Measurements from ENCODE around the gene WDR64.

Gene WDR64

DNA sequence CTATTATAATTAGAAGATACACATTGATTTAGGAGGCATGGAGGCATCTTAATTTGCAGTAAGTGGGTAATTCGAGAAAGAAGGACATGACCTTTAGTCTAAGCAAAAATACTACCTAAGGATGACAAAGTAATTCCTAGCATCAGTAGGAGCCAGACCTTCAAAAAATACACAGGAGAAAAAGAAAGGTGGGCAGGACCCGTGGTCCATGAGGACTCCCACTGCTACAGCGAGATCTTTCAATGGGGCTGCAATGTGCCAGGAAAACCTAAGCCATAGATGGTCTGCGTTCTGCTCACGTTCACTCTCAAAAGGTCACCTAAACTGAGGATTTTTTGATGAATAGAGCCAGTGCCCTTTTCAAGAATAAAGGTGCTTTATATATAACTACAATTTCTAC is 185.3 kb downstream of the WDR64 start:
- H3K18ac ChIP-seq (ENCODE audit: low read length), result no peak overlapping the region
- H3K9me3 ChIP-seq (replicated peaks in 1 of 2; ENCODE audit: control insufficient read depth in 2 of 2, insufficient read depth in 1 of 2, low read depth in 1 of 2, low read length in 2 of 2), result no peaks in the 10 kb centered on the region
- H3K27ac ChIP-seq (replicated peaks; ENCODE audit: low read length), result no peak overlapping the region
- H2BK120ac ChIP-seq (ENCODE audit: low read depth, low read length), result no peak overlapping the region
- H3K36me3 ChIP-seq (replicated peaks in 1 of 2; ENCODE audit: control insufficient read depth in 2 of 2, insufficient read depth in 2 of 2, low read length in 2 of 2), result no peaks in the 10 kb centered on the region
- H3K4me1 ChIP-seq (ENCODE audit: control insufficient read depth in 2 of 2, insufficient read depth in 1 of 2, low read depth in 1 of 2, low read length in 2 of 2), result no peaks in the 10 kb centered on the region
- H2AFZ ChIP-seq (ENCODE audit: low read length), result no peak overlapping the region
- no peaks in the 10 kb centered on the region for H3K79me1 ChIP-seq (ENCODE audit: low read depth, low read length)
- H3K4ac ChIP-seq (ENCODE audit: low read length), result no peak overlapping the region
- WGBS, 2 donors (ENCODE audit: extremely low coverage in 2 of 2, insufficient read length in 2 of 2, insufficient replicate concordance in 1 of 2), result no CpG with 5 or more reads among the region's 5 CpGs
- H3K9ac ChIP-seq (ENCODE audit: low read depth, low read length, poor library complexity), result no peak overlapping the region
- H3K27me3 ChIP-seq (ENCODE audit: control insufficient read depth in 3 of 3, insufficient read depth in 3 of 3, low read depth in 1 of 3, low read length in 3 of 3), result peaks cover 0 to 8% (median 0%) of the 10 kb centered on the region in 3 experiments
- H3K4me2 ChIP-seq (ENCODE audit: insufficient read depth, low read length, poor library complexity, severe bottlenecking), result no peak overlapping the region
- DNase-seq (ENCODE audit: low spot score), result no peak
- no peak overlapping the region for H2BK15ac ChIP-seq (ENCODE audit: low read length)
- H3K14ac ChIP-seq (ENCODE audit: low read length), result no peak overlapping the region
- H2AK5ac ChIP-seq (ENCODE audit: low read depth, low read length), result no peak overlapping the region
- H2BK5ac ChIP-seq (ENCODE audit: low read length), result no peak overlapping the region
- H3K4me3 ChIP-seq (ENCODE audit: low read length in 2 of 2), result no peak overlapping the region
- no peak overlapping the region for H4K8ac ChIP-seq (ENCODE audit: low read depth, low read length)
- H4K91ac ChIP-seq (ENCODE audit: low read depth, low read length, poor library complexity), result no peak overlapping the region
- no peak overlapping the region for H2BK12ac ChIP-seq (ENCODE audit: low read length)
- no peak overlapping the region for H3K23ac ChIP-seq (ENCODE audit: low read depth, low read length, poor library complexity)

DNA sequence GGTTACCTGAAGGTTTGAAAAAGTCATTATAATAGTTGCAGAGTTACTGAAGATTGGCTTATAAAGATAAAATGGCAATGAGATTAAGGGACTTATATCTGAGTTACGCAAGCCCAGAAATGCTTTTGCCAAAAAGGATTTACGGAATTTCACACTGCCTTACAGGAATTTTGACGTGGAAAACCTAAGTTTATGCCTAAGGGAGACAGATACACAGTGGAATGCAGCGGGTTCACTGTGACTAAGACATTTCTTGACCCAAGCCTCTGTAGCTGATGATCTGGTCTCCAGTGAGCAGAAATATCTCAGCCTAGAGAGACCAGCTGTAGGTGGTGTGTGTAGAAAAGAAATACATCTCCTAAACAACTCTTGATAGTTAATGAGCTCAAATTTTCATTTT is 185.8 kb downstream of the WDR64 start:
- Histone ChIP-seq H3K4ac (ENCODE audit: low read length) (no peak overlapping the region), H2AFZ (ENCODE audit: low read length) (no peak overlapping the region), H3K23ac (ENCODE audit: low read depth, low read length, poor library complexity) (no peak overlapping the region), H4K8ac (ENCODE audit: low read depth, low read length) (no peak overlapping the region), H2BK5ac (ENCODE audit: low read length) (no peak overlapping the region), H2BK15ac (ENCODE audit: low read length) (no peak overlapping the region), H3K27me3 (ENCODE audit: control insufficient read depth in 3 of 3, insufficient read depth in 3 of 3, low read depth in 1 of 3, low read length in 3 of 3) (peaks cover 0 to 7% (median 0%) of the 10 kb centered on the region in 3 experiments), H2BK12ac (ENCODE audit: low read length) (no peak overlapping the region), H2AK5ac (ENCODE audit: low read depth, low read length) (no peak overlapping the region), H3K4me3 (ENCODE audit: low read length in 2 of 2) (no peak overlapping the region), H3K9ac (ENCODE audit: low read depth, low read length, poor library complexity) (no peak overlapping the region), H2BK120ac (ENCODE audit: low read depth, low read length) (no peak overlapping the region), H3K36me3 (replicated peaks in 1 of 2; ENCODE audit: control insufficient read depth in 2 of 2, insufficient read depth in 2 of 2, low read length in 2 of 2) (no peaks in the 10 kb centered on the region), H3K14ac (ENCODE audit: low read length) (no peak overlapping the region), H3K4me2 (ENCODE audit: insufficient read depth, low read length, poor library complexity, severe bottlenecking) (no peak overlapping the region), H3K4me1 (ENCODE audit: control insufficient read depth in 2 of 2, insufficient read depth in 1 of 2, low read depth in 1 of 2, low read length in 2 of 2) (no peaks in the 10 kb centered on the region), H3K79me1 (ENCODE audit: low read depth, low read length) (no peaks in the 10 kb centered on the region), H3K18ac (ENCODE audit: low read length) (no peak overlapping the region), H3K9me3 (replicated peaks in 1 of 2; ENCODE audit: control insufficient read depth in 2 of 2, insufficient read depth in 1 of 2, low read depth in 1 of 2, low read length in 2 of 2) (no peaks in the 10 kb centered on the region), H3K27ac (replicated peaks; ENCODE audit: low read length) (no peak overlapping the region), H4K91ac (ENCODE audit: low read depth, low read length, poor library complexity) (no peak overlapping the region)
- DNase-seq (ENCODE audit: low spot score), result no peak
- no CpG with 5 or more reads among the region's 4 CpGs for WGBS, 2 donors (ENCODE audit: extremely low coverage in 2 of 2, insufficient read length in 2 of 2, insufficient replicate concordance in 1 of 2)

DNA sequence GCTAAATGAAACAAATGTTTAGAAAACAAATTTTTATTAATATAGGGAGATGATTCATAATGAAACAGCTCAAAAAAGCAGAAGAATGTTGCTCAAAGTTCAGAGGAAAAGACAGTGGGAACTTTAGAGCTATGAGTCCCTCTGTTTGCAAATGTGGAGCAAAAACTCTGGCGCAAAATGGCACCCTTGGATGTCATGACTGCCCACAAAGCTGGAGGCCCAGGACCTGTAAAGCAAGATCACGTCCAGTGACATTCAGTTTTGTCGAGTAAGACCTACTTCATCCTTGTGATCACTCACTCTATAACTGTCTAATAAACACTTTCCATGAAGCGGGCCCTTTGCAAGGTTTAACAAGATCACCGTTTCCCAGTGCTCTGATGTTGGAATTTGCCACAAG is 186.8 kb downstream of the WDR64 start:
- H3K4me1 ChIP-seq (ENCODE audit: control insufficient read depth in 2 of 2, insufficient read depth in 1 of 2, low read depth in 1 of 2, low read length in 2 of 2), result no peaks in the 10 kb centered on the region
- H2BK5ac ChIP-seq (ENCODE audit: low read length), result no peak overlapping the region
- H2BK120ac ChIP-seq (ENCODE audit: low read depth, low read length), result no peak overlapping the region
- no peak overlapping the region for H3K4me3 ChIP-seq (ENCODE audit: low read length in 2 of 2)
- no peak overlapping the region for H3K4me2 ChIP-seq (ENCODE audit: insufficient read depth, low read length, poor library complexity, severe bottlenecking)
- no CpG with 5 or more reads among the region's 5 CpGs for WGBS, 2 donors (ENCODE audit: extremely low coverage in 2 of 2, insufficient read length in 2 of 2, insufficient replicate concordance in 1 of 2)
- no peaks in the 10 kb centered on the region for H3K79me1 ChIP-seq (ENCODE audit: low read depth, low read length)
- no peak overlapping the region for H3K27ac ChIP-seq (replicated peaks; ENCODE audit: low read length)
- H4K91ac ChIP-seq (ENCODE audit: low read depth, low read length, poor library complexity), result no peak overlapping the region
- H3K4ac ChIP-seq (ENCODE audit: low read length), result no peak overlapping the region
- no peak overlapping the region for H4K8ac ChIP-seq (ENCODE audit: low read depth, low read length)
- H2BK15ac ChIP-seq (ENCODE audit: low read length), result no peak overlapping the region
- H3K14ac ChIP-seq (ENCODE audit: low read length), result no peak overlapping the region
- H3K36me3 ChIP-seq (replicated peaks in 1 of 2; ENCODE audit: control insufficient read depth in 2 of 2, insufficient read depth in 2 of 2, low read length in 2 of 2), result no peaks in the 10 kb centered on the region
- H2AFZ ChIP-seq (ENCODE audit: low read length), result no peak overlapping the region
- no peak overlapping the region for H3K9ac ChIP-seq (ENCODE audit: low read depth, low read length, poor library complexity)
- H3K23ac ChIP-seq (ENCODE audit: low read depth, low read length, poor library complexity), result no peak overlapping the region
- no peak for DNase-seq (ENCODE audit: low spot score)
- H2BK12ac ChIP-seq (ENCODE audit: low read length), result no peak overlapping the region
- H3K9me3 ChIP-seq (replicated peaks in 1 of 2; ENCODE audit: control insufficient read depth in 2 of 2, insufficient read depth in 1 of 2, low read depth in 1 of 2, low read length in 2 of 2), result no peaks in the 10 kb centered on the region
- no peak overlapping the region for H2AK5ac ChIP-seq (ENCODE audit: low read depth, low read length)
- no peak overlapping the region for H3K18ac ChIP-seq (ENCODE audit: low read length)
- peaks cover 0 to 4% (median 0%) of the 10 kb centered on the region in 3 experiments for H3K27me3 ChIP-seq (ENCODE audit: control insufficient read depth in 3 of 3, insufficient read depth in 3 of 3, low read depth in 1 of 3, low read length in 3 of 3)

DNA sequence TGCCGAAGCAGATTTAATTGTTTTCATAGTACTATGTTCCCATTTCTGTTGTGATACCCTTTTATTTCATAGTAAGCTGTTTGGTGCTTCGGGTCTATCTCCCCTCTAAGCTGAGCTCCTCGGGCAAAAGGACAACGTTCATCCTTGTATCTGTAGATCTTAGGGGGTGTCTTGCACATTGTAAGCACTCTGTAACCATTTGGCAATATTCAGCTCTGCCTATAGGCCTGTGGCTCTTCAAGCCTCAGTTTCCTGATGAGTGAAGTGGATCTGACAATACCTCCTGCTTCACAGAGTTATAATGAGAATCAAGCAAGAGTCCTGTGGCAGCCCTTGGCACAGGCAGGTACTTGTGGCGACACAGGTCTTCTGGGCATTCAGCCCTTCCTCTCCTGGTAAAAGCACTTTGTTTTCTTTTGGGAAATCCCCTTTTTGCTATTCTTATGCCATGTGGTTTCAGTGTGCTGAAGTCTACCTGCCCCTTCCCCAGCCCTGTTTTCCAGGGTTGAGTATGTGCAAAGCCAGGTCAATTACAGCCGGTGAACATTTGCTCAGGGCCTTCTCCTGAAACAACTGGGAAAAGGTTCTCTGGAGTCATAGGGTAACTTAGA is 187.4 kb downstream of the WDR64 start:
- no peak overlapping the region for H2AK5ac ChIP-seq (ENCODE audit: low read depth, low read length)
- no peak overlapping the region for H3K9ac ChIP-seq (ENCODE audit: low read depth, low read length, poor library complexity)
- no peak overlapping the region for H2AFZ ChIP-seq (ENCODE audit: low read length)
- no peaks in the 10 kb centered on the region for H3K9me3 ChIP-seq (replicated peaks in 1 of 2; ENCODE audit: control insufficient read depth in 2 of 2, insufficient read depth in 1 of 2, low read depth in 1 of 2, low read length in 2 of 2)
- H2BK12ac ChIP-seq (ENCODE audit: low read length), result no peak overlapping the region
- no peak overlapping the region for H3K4ac ChIP-seq (ENCODE audit: low read length)
- no peak overlapping the region for H3K23ac ChIP-seq (ENCODE audit: low read depth, low read length, poor library complexity)
- H3K36me3 ChIP-seq (replicated peaks in 1 of 2; ENCODE audit: control insufficient read depth in 2 of 2, insufficient read depth in 2 of 2, low read length in 2 of 2), result no peaks in the 10 kb centered on the region
- no CpG with 5 or more reads among the region's 6 CpGs for WGBS, 2 donors (ENCODE audit: extremely low coverage in 2 of 2, insufficient read length in 2 of 2, insufficient replicate concordance in 1 of 2)
- no peak overlapping the region for H2BK5ac ChIP-seq (ENCODE audit: low read length)
- H4K8ac ChIP-seq (ENCODE audit: low read depth, low read length), result no peak overlapping the region
- H3K27ac ChIP-seq (replicated peaks; ENCODE audit: low read length), result no peak overlapping the region
- no peak overlapping the region for H4K91ac ChIP-seq (ENCODE audit: low read depth, low read length, poor library complexity)
- H3K79me1 ChIP-seq (ENCODE audit: low read depth, low read length), result no peaks in the 10 kb centered on the region
- H2BK15ac ChIP-seq (ENCODE audit: low read length), result no peak overlapping the region
- no peaks in the 10 kb centered on the region for H3K4me1 ChIP-seq (ENCODE audit: control insufficient read depth in 2 of 2, insufficient read depth in 1 of 2, low read depth in 1 of 2, low read length in 2 of 2)
- H3K4me3 ChIP-seq (ENCODE audit: low read length in 2 of 2), result no peak overlapping the region
- H3K27me3 ChIP-seq (ENCODE audit: control insufficient read depth in 3 of 3, insufficient read depth in 3 of 3, low read depth in 1 of 3, low read length in 3 of 3), result peaks cover 0 to 4% (median 0%) of the 10 kb centered on the region in 3 experiments
- no peak overlapping the region for H2BK120ac ChIP-seq (ENCODE audit: low read depth, low read length)
- DNase-seq (ENCODE audit: low spot score), result no peak
- no peak overlapping the region for H3K4me2 ChIP-seq (ENCODE audit: insufficient read depth, low read length, poor library complexity, severe bottlenecking)
- H3K18ac ChIP-seq (ENCODE audit: low read length), result no peak overlapping the region
- H3K14ac ChIP-seq (ENCODE audit: low read length), result no peak overlapping the region
